Pancreas (tissue), 10 donors: ENCODE measurements around the gene SLC29A3. TPM values are rescaled to one million over a fixed set of nuclear protein-coding genes. Genes with fewer than 3 reads are reported as not detected.

Experiments
- ATAC-seq, 4 donors: fragments of 200-7000 bp; cut with Tn5 transposase; one replicate each; pipeline versions ENCODE4 v1.8.0 to v1.9.1; 2020; ENCODE audit warnings: mild to moderate bottlenecking in 4 of 4, moderate library complexity in 4 of 4
- DNase-seq, 6 donors: peaks; one replicate each; pipeline ENCODE4 v3.0.0-alpha.2; 2020
- FAIRE-seq: peaks from 2 replicates; lab custom pipeline; 2012; peaks lifted over from hg19 to GRCh38; lab: Jason Lieb, UNC
- H3K27ac ChIP-seq, 4 donors: fragments of 200-600 bp; sonication (generic); 1 replicate in 3 of 4; 2 replicates in 1 of 4; pipeline versions ENCODE4 v1.5.0 to v1.8.0; 2020
- H3K27me3 ChIP-seq, 4 donors: fragments of 200-600 bp; one replicate each; pipeline ENCODE4 v1.8.0; 2021
- H3K36me3 ChIP-seq, 3 donors: fragments of 200-600 bp; sonication (generic) in 1 of 3; one replicate each; pipeline versions ENCODE4 v1.5.0 to v1.8.0; 2020 to 2021
- H3K4me1 ChIP-seq, 3 donors: fragments of 200-600 bp; one replicate each; pipeline ENCODE4 v1.8.0; 2021
- H3K4me3 ChIP-seq, 4 donors: fragments of 200-600 bp; sonication (generic) in 2 of 4; one replicate each; pipeline versions ENCODE4 v1.5.0 to v1.8.0; 2020 to 2021
- H3K9me3 ChIP-seq, 4 donors: fragments of 200-600 bp; one replicate each; pipeline ENCODE4 v1.8.0; 2021
- WGBS, 2 donors: extraction: QIAGEN DNeasy Blood & Tissue Kit; methylation state at CpG; one replicate each; pipeline ENCODE4 v1.1.7; 2013; 5-methylcytosine and 5-hydroxymethylcytosine counted together
- intact Hi-C, 3 donors: fragments of 100-400 bp; cut with DNase I; formaldehyde crosslinking; loops; one replicate each; pipeline versions ENCODE4 v1.11.1 to v1.14.2; 2022
- polyA plus RNA-seq, 2 donors: library from polyadenylated mRNA; stranded (reverse); fragments of 200-250 nt; gene quantifications; one replicate each; pipeline ENCODE4 v1.2.3, GENCODE V29; 2013
- total RNA-seq, 6 donors: library from RNA; stranded (reverse); fragmentation: NEBNext Ultra II Directional in 4 of 6; extraction: Animal tissue kit (Norgen Biotek cat#: 25700) in 4 of 6; gene quantifications; one replicate each; pipeline versions ENCODE4 v1.2.1 to v1.2.4, GENCODE V29; 2021 to 2023
- TF ChIP-seq, protein P1 (sequence below), 4 donors: fragments of 200-600 bp; sonication (generic) in 3 of 4; IDR thresholded peaks; one replicate each; pipeline versions ENCODE4 v1.5.0 to v1.8.0; 2021; ENCODE audit warnings: antibody characterized with exemption in 4 of 4
- donor health status: healthy with polysubstance abuse.
- donor health status: DM: no; HTN: no; CAD: no; lungs with moderate emphysema.
- donor health status: DM: no; HTN: no; CAD: no.
- donor health status: control.
- donor health status: control.
- donor health status: Bipolar disorder and iron deficiency.
- donor health status: DM: yes; HTN: yes; CAD: no.
- donor health status: DM: no; HTN: no; CAD: no.
- donor health status: DM: no; HTN: no; CAD: no.
- donor health status: DM: yes; HTN: yes; CAD: no.

The SLC29A3 gene
- total and polyA plus RNA-seq, 8 donors, result 2.2 to 7.0 (median 3.2) TPM

DNA sequence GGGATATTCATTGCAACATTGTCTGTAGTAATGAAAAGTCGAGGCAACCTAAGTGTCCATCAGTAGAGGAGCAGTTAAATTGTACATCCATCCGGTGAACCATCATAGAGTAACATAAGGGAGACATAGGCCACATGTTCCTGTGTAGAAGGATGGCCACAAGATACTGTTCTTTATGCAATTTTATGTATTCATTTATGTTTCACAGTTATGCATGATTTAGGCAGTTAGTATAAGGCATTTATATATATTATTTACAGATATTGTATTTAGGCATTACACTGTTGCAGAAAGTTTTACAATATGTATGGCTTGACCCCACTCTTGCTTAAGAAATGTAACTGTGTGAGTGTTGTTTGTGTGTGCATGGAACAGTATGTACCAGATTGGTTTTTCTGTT lies 41.7 kb downstream of the SLC29A3 start:
- no peaks in the 10 kb centered on the region for H3K27me3 ChIP-seq
- H3K4me1 ChIP-seq, result no peaks in the 10 kb centered on the region
- no peak overlapping the region for H3K4me3 ChIP-seq
- FAIRE-seq, result no peak
- TF ChIP-seq, protein P1, sequence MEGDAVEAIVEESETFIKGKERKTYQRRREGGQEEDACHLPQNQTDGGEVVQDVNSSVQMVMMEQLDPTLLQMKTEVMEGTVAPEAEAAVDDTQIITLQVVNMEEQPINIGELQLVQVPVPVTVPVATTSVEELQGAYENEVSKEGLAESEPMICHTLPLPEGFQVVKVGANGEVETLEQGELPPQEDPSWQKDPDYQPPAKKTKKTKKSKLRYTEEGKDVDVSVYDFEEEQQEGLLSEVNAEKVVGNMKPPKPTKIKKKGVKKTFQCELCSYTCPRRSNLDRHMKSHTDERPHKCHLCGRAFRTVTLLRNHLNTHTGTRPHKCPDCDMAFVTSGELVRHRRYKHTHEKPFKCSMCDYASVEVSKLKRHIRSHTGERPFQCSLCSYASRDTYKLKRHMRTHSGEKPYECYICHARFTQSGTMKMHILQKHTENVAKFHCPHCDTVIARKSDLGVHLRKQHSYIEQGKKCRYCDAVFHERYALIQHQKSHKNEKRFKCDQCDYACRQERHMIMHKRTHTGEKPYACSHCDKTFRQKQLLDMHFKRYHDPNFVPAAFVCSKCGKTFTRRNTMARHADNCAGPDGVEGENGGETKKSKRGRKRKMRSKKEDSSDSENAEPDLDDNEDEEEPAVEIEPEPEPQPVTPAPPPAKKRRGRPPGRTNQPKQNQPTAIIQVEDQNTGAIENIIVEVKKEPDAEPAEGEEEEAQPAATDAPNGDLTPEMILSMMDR (IDR thresholded peaks at IDR 0.05), result no peak
- DNase-seq, result no peak
- H3K27ac ChIP-seq, result no peak overlapping the region
- no peak for ATAC-seq
- intact Hi-C loops, result no loop called here
- 80% methylated on average over 2 of the region's 2 CpGs for WGBS, 2 donors
- peaks cover 0 to 8% (median 0%) of the 10 kb centered on the region in 3 donors for H3K36me3 ChIP-seq
- H3K9me3 ChIP-seq, result no peaks in the 10 kb centered on the region

- no peak overlapping the region for H3K27ac ChIP-seq
- no peak for ATAC-seq
- no peaks in the 10 kb centered on the region for H3K9me3 ChIP-seq
- H3K27me3 ChIP-seq, result no peaks in the 10 kb centered on the region
- H3K4me1 ChIP-seq, result no peaks in the 10 kb centered on the region
- FAIRE-seq, result no peak
- H3K36me3 ChIP-seq, result peaks cover 0 to 6% (median 0%) of the 10 kb centered on the region in 3 donors
- TF ChIP-seq, protein P1 (IDR thresholded peaks at IDR 0.05), result no peak
- DNase-seq, result no peak
- no peak overlapping the region for H3K4me3 ChIP-seq
- intact Hi-C loops, result no loop called here
- WGBS, 2 donors, result 92 to 93% methylated on average over 7 of the region's 7 CpGs
Observed at GRCh38 chr10:71361581-71361980, 42.5 kb downstream of the SLC29A3 start.

DNA sequence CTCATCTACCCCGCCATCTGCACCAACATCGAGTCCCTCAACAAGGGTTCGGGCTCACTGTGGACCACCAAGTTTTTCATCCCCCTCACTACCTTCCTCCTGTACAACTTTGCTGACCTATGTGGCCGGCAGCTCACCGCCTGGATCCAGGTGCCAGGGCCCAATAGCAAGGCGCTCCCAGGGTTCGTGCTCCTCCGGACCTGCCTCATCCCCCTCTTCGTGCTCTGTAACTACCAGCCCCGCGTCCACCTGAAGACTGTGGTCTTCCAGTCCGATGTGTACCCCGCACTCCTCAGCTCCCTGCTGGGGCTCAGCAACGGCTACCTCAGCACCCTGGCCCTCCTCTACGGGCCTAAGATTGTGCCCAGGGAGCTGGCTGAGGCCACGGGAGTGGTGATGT lies 43.1 kb downstream of the SLC29A3 start:
- Histone ChIP-seq H3K9me3 (no peaks in the 10 kb centered on the region), H3K27ac (no peak overlapping the region), H3K4me1 (no peaks in the 10 kb centered on the region), H3K36me3 (peaks cover 0 to under 1% (median 0%) of the 10 kb centered on the region in 3 donors), H3K4me3 (no peak overlapping the region), H3K27me3 (no peaks in the 10 kb centered on the region)
- DNase-seq, result no peak
- ATAC-seq, result no peak
- 89 to 94% methylated on average over 16 of the region's 16 CpGs for WGBS, 2 donors
- no peak for FAIRE-seq
- intact Hi-C loops, result no loop called here
- TF ChIP-seq, protein P1 (IDR thresholded peaks at IDR 0.05), result no peak

DNA sequence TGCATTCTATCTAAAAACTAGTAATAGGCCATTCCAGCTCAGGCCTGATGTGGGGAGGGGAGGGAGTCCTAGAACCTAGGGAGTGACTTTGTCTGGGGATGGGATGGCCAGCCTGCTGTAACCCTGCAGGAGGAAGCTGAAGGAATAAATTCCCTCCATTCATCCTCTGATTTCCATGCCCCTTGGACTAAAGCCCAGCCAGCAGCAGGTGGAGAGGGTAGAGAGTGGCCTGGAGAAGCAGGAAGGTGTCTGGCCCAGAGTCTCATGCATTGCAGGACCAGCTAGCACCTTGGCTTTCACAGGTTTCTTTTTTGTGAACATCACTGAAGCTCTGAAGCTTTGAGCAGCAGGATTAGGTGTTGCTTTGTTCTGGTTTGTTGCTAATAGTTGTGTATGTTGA lies 44.9 kb downstream of the SLC29A3 start:
- no peak overlapping the region for H3K4me3 ChIP-seq
- intact Hi-C loops, result no loop called here
- ATAC-seq (no peak), FAIRE-seq (no peak), DNase-seq (no peak)
- H3K4me1 ChIP-seq, result no peaks in the 10 kb centered on the region
- no peaks in the 10 kb centered on the region for H3K27me3 ChIP-seq
- no peaks in the 10 kb centered on the region for H3K36me3 ChIP-seq
- no peak overlapping the region for H3K27ac ChIP-seq
- TF ChIP-seq, protein P1 (IDR thresholded peaks at IDR 0.05), result no peak
- no peaks in the 10 kb centered on the region for H3K9me3 ChIP-seq

GRCh38 chr10:71365366-71365765 lies 46.3 kb downstream of the SLC29A3 start:
- DNase-seq, result no peak
- Histone ChIP-seq H3K36me3 (no peaks in the 10 kb centered on the region), H3K4me1 (no peaks in the 10 kb centered on the region), H3K9me3 (no peaks in the 10 kb centered on the region), H3K4me3 (no peak overlapping the region), H3K27me3 (no peaks in the 10 kb centered on the region), H3K27ac (no peak overlapping the region)
- ATAC-seq, result no peak
- TF ChIP-seq, protein P1 (IDR thresholded peaks at IDR 0.05), result no peak
- WGBS, 2 donors, result 94 to 98% methylated on average over 6 of the region's 6 CpGs
- no peak for FAIRE-seq
- intact Hi-C loops, result no loop called here
